Retinal pigment epithelial cell (primary cell): ENCODE measurements around the gene MRPS2.

Source experiments
- DNase-seq: peaks from one replicate; pipeline ENCODE4 v3.0.0-alpha.2; 2010; ENCODE audit warnings: low read depth
- H3K4me3 ChIP-seq: 2 replicates; pipeline ENCODE4 v1.5.1; 2011; ENCODE audit warnings: mild to moderate bottlenecking, low read length, control low read depth, moderate library complexity
- TF ChIP-seq, protein P1 (sequence below): conservative IDR thresholded peaks from 2 replicates; pipeline ENCODE4 v1.5.1; 2011; ENCODE audit warnings: low read depth, low read length, control low read depth, inconsistent platforms

MRPS2 gene

GRCh38 chr9:135552698-135553171 is 52.3 kb downstream of the MRPS2 start:
- TF ChIP-seq, protein P1, sequence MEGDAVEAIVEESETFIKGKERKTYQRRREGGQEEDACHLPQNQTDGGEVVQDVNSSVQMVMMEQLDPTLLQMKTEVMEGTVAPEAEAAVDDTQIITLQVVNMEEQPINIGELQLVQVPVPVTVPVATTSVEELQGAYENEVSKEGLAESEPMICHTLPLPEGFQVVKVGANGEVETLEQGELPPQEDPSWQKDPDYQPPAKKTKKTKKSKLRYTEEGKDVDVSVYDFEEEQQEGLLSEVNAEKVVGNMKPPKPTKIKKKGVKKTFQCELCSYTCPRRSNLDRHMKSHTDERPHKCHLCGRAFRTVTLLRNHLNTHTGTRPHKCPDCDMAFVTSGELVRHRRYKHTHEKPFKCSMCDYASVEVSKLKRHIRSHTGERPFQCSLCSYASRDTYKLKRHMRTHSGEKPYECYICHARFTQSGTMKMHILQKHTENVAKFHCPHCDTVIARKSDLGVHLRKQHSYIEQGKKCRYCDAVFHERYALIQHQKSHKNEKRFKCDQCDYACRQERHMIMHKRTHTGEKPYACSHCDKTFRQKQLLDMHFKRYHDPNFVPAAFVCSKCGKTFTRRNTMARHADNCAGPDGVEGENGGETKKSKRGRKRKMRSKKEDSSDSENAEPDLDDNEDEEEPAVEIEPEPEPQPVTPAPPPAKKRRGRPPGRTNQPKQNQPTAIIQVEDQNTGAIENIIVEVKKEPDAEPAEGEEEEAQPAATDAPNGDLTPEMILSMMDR, result no peak
- H3K4me3 ChIP-seq, result no peak overlapping the region
- no peak for DNase-seq
